ENCODE measurements around the gene SSBP2. TPM values are rescaled to one million over a fixed set of nuclear protein-coding genes. Genes with fewer than 3 reads are reported as not detected.

Gene SSBP2
- total RNA-seq, 1 donor from 2014 or later = 85.8 TPM

GRCh38 chr5:81363093-81363871 is 387.6 kb downstream of the SSBP2 start:
- Mint-ChIP-seq H3K4me1 (peaks cover 8% of the 10 kb centered on the region), H3K27me3 (ENCODE audit: low read depth) (no peaks in the 10 kb centered on the region), H3K27ac (no peak overlapping the region), H3K36me3 (no peaks in the 10 kb centered on the region), H3K4me3 (no peak overlapping the region), H3K9me3 (no peaks in the 10 kb centered on the region)
- DNase-seq (ENCODE audit: low spot score in 2 of 2, unreplicated experiment in 2 of 2) = no peak
- TF ChIP-seq, protein P1, sequence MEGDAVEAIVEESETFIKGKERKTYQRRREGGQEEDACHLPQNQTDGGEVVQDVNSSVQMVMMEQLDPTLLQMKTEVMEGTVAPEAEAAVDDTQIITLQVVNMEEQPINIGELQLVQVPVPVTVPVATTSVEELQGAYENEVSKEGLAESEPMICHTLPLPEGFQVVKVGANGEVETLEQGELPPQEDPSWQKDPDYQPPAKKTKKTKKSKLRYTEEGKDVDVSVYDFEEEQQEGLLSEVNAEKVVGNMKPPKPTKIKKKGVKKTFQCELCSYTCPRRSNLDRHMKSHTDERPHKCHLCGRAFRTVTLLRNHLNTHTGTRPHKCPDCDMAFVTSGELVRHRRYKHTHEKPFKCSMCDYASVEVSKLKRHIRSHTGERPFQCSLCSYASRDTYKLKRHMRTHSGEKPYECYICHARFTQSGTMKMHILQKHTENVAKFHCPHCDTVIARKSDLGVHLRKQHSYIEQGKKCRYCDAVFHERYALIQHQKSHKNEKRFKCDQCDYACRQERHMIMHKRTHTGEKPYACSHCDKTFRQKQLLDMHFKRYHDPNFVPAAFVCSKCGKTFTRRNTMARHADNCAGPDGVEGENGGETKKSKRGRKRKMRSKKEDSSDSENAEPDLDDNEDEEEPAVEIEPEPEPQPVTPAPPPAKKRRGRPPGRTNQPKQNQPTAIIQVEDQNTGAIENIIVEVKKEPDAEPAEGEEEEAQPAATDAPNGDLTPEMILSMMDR (IDR thresholded peaks at IDR 0.05; ENCODE audit: unreplicated experiment) = no peak

Other genes starting within 250 kb of the SSBP2 start
- gene ATG10, start 220.9 kb upstream of the SSBP2 start, total RNA-seq = 13.5 to 14.8 TPM (median 14.4 TPM) in 3 replicates

Measured in mesothelial cell of epicardium (in vitro differentiated cells).